ENCODE measurements around the gene MRPS27. TPM values are rescaled to one million over a fixed set of nuclear protein-coding genes. Genes with fewer than 3 reads are reported as not detected.

MRPS27 gene
- total RNA-seq, 1 donor from 2014 or later: 37.0 TPM

DNA sequence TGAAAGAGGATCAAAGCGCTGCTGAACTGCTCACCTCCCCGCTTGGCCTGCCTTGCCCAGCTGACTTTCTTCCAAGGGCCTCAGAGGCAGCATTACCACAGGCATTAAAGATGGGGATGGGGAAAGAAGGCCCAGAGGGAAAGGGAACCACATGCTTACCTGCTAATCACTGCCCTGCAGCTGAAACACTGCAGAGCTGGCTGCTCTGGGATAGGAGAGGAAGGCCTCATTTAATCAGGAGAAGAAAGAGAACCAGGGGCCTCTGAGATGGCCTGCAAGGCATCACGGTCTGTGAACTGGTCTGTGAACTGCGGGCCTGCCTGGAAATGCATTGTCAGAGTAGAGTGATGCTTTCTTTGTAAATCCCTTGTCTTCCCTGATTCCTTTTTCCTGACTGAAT, 44.9 kb upstream of the MRPS27 start:
- Histone ChIP-seq H3K27ac (ENCODE audit: low read depth, low read length) (no peak overlapping the region), H3K36me3 (ENCODE audit: insufficient read depth, low read length) (peaks cover 3% of the 10 kb centered on the region), H3K4me2 (ENCODE audit: low read length) (no peak overlapping the region), H3K9me3 (ENCODE audit: insufficient read depth, low read depth, low read length) (no peaks in the 10 kb centered on the region), H3K9ac (ENCODE audit: low read length) (no peak overlapping the region), H3K4me1 (ENCODE audit: insufficient read depth, low read length) (peaks cover 26% of the 10 kb centered on the region), H3K4me3 (ENCODE audit: insufficient read depth, low read depth, low read length) (no peak overlapping the region), H3K27me3 (ENCODE audit: insufficient read depth, low read length) (no peaks in the 10 kb centered on the region), H4K20me1 (ENCODE audit: insufficient read depth, low read length) (no peaks in the 10 kb centered on the region), H3K79me2 (ENCODE audit: insufficient read depth, low read length) (no peaks in the 10 kb centered on the region), H2AFZ (ENCODE audit: low read depth, low read length) (no peak overlapping the region)
- TF ChIP-seq, protein P1, sequence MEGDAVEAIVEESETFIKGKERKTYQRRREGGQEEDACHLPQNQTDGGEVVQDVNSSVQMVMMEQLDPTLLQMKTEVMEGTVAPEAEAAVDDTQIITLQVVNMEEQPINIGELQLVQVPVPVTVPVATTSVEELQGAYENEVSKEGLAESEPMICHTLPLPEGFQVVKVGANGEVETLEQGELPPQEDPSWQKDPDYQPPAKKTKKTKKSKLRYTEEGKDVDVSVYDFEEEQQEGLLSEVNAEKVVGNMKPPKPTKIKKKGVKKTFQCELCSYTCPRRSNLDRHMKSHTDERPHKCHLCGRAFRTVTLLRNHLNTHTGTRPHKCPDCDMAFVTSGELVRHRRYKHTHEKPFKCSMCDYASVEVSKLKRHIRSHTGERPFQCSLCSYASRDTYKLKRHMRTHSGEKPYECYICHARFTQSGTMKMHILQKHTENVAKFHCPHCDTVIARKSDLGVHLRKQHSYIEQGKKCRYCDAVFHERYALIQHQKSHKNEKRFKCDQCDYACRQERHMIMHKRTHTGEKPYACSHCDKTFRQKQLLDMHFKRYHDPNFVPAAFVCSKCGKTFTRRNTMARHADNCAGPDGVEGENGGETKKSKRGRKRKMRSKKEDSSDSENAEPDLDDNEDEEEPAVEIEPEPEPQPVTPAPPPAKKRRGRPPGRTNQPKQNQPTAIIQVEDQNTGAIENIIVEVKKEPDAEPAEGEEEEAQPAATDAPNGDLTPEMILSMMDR (IDR thresholded peaks at IDR 0.05; ENCODE audit: insufficient read depth, low read depth, low read length): no peak
- TF ChIP-seq EZH2 (IDR thresholded peaks at IDR 0.05; ENCODE audit: insufficient read depth, low read length): no peak
- H3K27ac Mint-ChIP-seq (ENCODE audit: unreplicated experiment): no peak overlapping the region
- no peaks in the 10 kb centered on the region for H3K27me3 Mint-ChIP-seq (ENCODE audit: low read depth, unreplicated experiment)
- peaks cover 51% of the 10 kb centered on the region for H3K4me1 Mint-ChIP-seq (ENCODE audit: low read depth, unreplicated experiment)
- H3K36me3 Mint-ChIP-seq (ENCODE audit: low read depth, unreplicated experiment): peaks cover 13% of the 10 kb centered on the region
- FAIRE-seq (no peak), DNase-seq (ENCODE audit: low read depth) (no peak)
- H3K4me3 Mint-ChIP-seq (ENCODE audit: unreplicated experiment): no peak overlapping the region
- H3K9me3 Mint-ChIP-seq (ENCODE audit: unreplicated experiment): peaks cover 2% of the 10 kb centered on the region

GRCh38 chr5:72364171-72364570, 44.1 kb upstream of the MRPS27 start:
- no peaks in the 10 kb centered on the region for H4K20me1 ChIP-seq (ENCODE audit: insufficient read depth, low read length)
- peaks cover 21% of the 10 kb centered on the region for H3K4me1 ChIP-seq (ENCODE audit: insufficient read depth, low read length)
- H2AFZ ChIP-seq (ENCODE audit: low read depth, low read length): no peak overlapping the region
- DNase-seq (ENCODE audit: low read depth) (no peak), FAIRE-seq (no peak)
- H3K4me2 ChIP-seq (ENCODE audit: low read length): no peak overlapping the region
- H3K27ac ChIP-seq (ENCODE audit: low read depth, low read length): no peak overlapping the region
- Mint-ChIP-seq H3K27me3 (ENCODE audit: low read depth, unreplicated experiment) (no peaks in the 10 kb centered on the region), H3K4me1 (ENCODE audit: low read depth, unreplicated experiment) (peaks cover 46% of the 10 kb centered on the region), H3K27ac (ENCODE audit: unreplicated experiment) (peak overlapping the region; percentile 69), H3K36me3 (ENCODE audit: low read depth, unreplicated experiment) (peaks cover 13% of the 10 kb centered on the region), H3K9me3 (ENCODE audit: unreplicated experiment) (peaks cover 2% of the 10 kb centered on the region), H3K4me3 (ENCODE audit: unreplicated experiment) (no peak overlapping the region)
- H3K9me3 ChIP-seq (ENCODE audit: insufficient read depth, low read depth, low read length): no peaks in the 10 kb centered on the region
- H3K36me3 ChIP-seq (ENCODE audit: insufficient read depth, low read length): peaks cover 6% of the 10 kb centered on the region
- H3K9ac ChIP-seq (ENCODE audit: low read length): no peak overlapping the region
- TF ChIP-seq EZH2 (IDR thresholded peaks at IDR 0.05; ENCODE audit: insufficient read depth, low read length): no peak
- TF ChIP-seq, protein P1 (IDR thresholded peaks at IDR 0.05; ENCODE audit: insufficient read depth, low read depth, low read length): no peak
- H3K79me2 ChIP-seq (ENCODE audit: insufficient read depth, low read length): no peaks in the 10 kb centered on the region
- H3K27me3 ChIP-seq (ENCODE audit: insufficient read depth, low read length): no peaks in the 10 kb centered on the region
- no peak overlapping the region for H3K4me3 ChIP-seq (ENCODE audit: insufficient read depth, low read depth, low read length)

GRCh38 chr5:72363166-72363802, 43.2 kb upstream of the MRPS27 start:
- Histone ChIP-seq H3K4me1 (ENCODE audit: insufficient read depth, low read length) (peaks cover 21% of the 10 kb centered on the region), H3K27ac (ENCODE audit: low read depth, low read length) (peak overlapping the region; percentile 93), H3K79me2 (ENCODE audit: insufficient read depth, low read length) (no peaks in the 10 kb centered on the region), H3K36me3 (ENCODE audit: insufficient read depth, low read length) (peaks cover 8% of the 10 kb centered on the region), H3K9ac (ENCODE audit: low read length) (peak overlapping the region; percentile 56), H3K4me2 (ENCODE audit: low read length) (peak overlapping the region; percentile 69), H3K9me3 (ENCODE audit: insufficient read depth, low read depth, low read length) (no peaks in the 10 kb centered on the region), H3K4me3 (ENCODE audit: insufficient read depth, low read depth, low read length) (peak overlapping the region; percentile 15), H2AFZ (ENCODE audit: low read depth, low read length) (peak overlapping the region; percentile 40), H3K27me3 (ENCODE audit: insufficient read depth, low read length) (no peaks in the 10 kb centered on the region), H4K20me1 (ENCODE audit: insufficient read depth, low read length) (no peaks in the 10 kb centered on the region)
- H3K36me3 Mint-ChIP-seq (ENCODE audit: low read depth, unreplicated experiment): peaks cover 18% of the 10 kb centered on the region
- H3K4me1 Mint-ChIP-seq (ENCODE audit: low read depth, unreplicated experiment): peaks cover 39% of the 10 kb centered on the region
- DNase-seq (ENCODE audit: low read depth): peak; percentile 86
- H3K9me3 Mint-ChIP-seq (ENCODE audit: unreplicated experiment): peaks cover 2% of the 10 kb centered on the region
- no peak for TF ChIP-seq EZH2 (IDR thresholded peaks at IDR 0.05; ENCODE audit: insufficient read depth, low read length)
- TF ChIP-seq, protein P1 (IDR thresholded peaks at IDR 0.05; ENCODE audit: insufficient read depth, low read depth, low read length): no peak
- H3K27me3 Mint-ChIP-seq (ENCODE audit: low read depth, unreplicated experiment): no peaks in the 10 kb centered on the region
- no peak overlapping the region for H3K4me3 Mint-ChIP-seq (ENCODE audit: unreplicated experiment)
- peak overlapping the region; percentile 99 for H3K27ac Mint-ChIP-seq (ENCODE audit: unreplicated experiment)
- peak; percentile 88 for FAIRE-seq
